OCI-LY7 (cell line): Measurements from ENCODE around the gene NMT1. TPM values are rescaled to one million over a fixed set of nuclear protein-coding genes. Genes with fewer than 3 reads are reported as not detected.

Experiments
- BruUV-seq: library from RNA; stranded (reverse); fragments of 400-500 nt; replicated peaks from 2 replicates; lab custom pipeline; 2021; lab: Mats Ljungman, UMichigan
- CTCF ChIA-PET: fragments of 300-600 bp; sonication (Branson Sonifier 250); formaldehyde crosslinking; loops from one replicate; lab custom pipeline; 2022; ENCODE audit warnings: antibody characterized with exemption; ENCODE audit not compliant: unreplicated experiment; lab: Charles Lee
- POLR2A ChIA-PET: fragments of 300-600 bp; sonication (Branson Sonifier 250); formaldehyde crosslinking; loops from one replicate; lab custom pipeline; 2022; ENCODE audit warnings: antibody characterized with exemption; lab: Charles Lee
- DNase-seq: peaks from one replicate; pipeline ENCODE4 v3.0.0-alpha.2; 2015; ENCODE audit warnings: low spot score
- H2AFZ ChIP-seq: fragments of 200-600 bp; sonication (generic), shearing (Covaris generic); 2 replicates; pipeline ENCODE4 v1.6.1; 2014; ENCODE audit warnings: mild to moderate bottlenecking, antibody characterized with exemption, low read length, moderate library complexity
- H3K27ac ChIP-seq: fragments of 200-600 bp; sonication (generic); 2 replicates; pipeline ENCODE4 v1.5.1; 2014; ENCODE audit warnings: mixed run types, low read depth, mild to moderate bottlenecking, moderate library complexity, low read length, inconsistent platforms; ENCODE audit not compliant: poor library complexity, severe bottlenecking
- H3K36me3 ChIP-seq: fragments of 200-600 bp; sonication (generic); 2 replicates; pipeline ENCODE4 v1.6.1; 2014; ENCODE audit warnings: mild to moderate bottlenecking, antibody characterized with exemption, low read length, moderate library complexity, mixed read lengths; ENCODE audit not compliant: insufficient read depth
- H3K4me1 ChIP-seq: fragments of 200-600 bp; sonication (generic); 2 replicates; pipeline ENCODE4 v1.5.1; 2014; ENCODE audit warnings: mild to moderate bottlenecking, low read length; ENCODE audit not compliant: insufficient read depth, poor library complexity, severe bottlenecking
- H3K4me2 ChIP-seq: fragments of 200-600 bp; sonication (generic); 2 replicates; pipeline ENCODE4 v1.6.1; 2014; ENCODE audit warnings: mild to moderate bottlenecking, low read length
- H3K4me3 ChIP-seq: fragments of 200-600 bp; sonication (generic); 2 replicates; pipeline ENCODE4 v1.5.1; 2014; ENCODE audit warnings: mild to moderate bottlenecking, low read depth, low read length; ENCODE audit not compliant: poor library complexity, severe bottlenecking
- H3K79me2 ChIP-seq: fragments of 200-600 bp; sonication (generic); 2 replicates; pipeline ENCODE4 v1.6.1; 2016; ENCODE audit warnings: low read depth, mild to moderate bottlenecking, low read length, moderate library complexity, mixed read lengths; ENCODE audit not compliant: insufficient read depth
- H3K9me2 ChIP-seq: fragments of 200-600 bp; sonication (generic); 2 replicates; pipeline ENCODE4 v1.6.1; 2016; ENCODE audit warnings: mild to moderate bottlenecking, low read length, mixed read lengths; ENCODE audit not compliant: insufficient read depth
- H3K9me3 ChIP-seq: fragments of 200-600 bp; sonication (generic); 2 replicates; pipeline ENCODE4 v1.6.1; 2014; ENCODE audit warnings: mild to moderate bottlenecking, mixed run types, low read length, mixed read lengths
- H4K20me1 ChIP-seq: fragments of 200-600 bp; sonication (generic); 2 replicates; pipeline ENCODE4 v1.6.1; 2014; ENCODE audit warnings: mild to moderate bottlenecking, antibody characterized with exemption, low read length, moderate library complexity, mixed read lengths; ENCODE audit not compliant: insufficient read depth
- EZH2phosphoT487 ChIP-seq: fragments of 200-600 bp; sonication (generic); IDR thresholded peaks from 2 replicates; pipeline ENCODE4 v1.6.1; 2018; ENCODE audit warnings: low read depth, borderline replicate concordance, mild to moderate bottlenecking, mixed run types, antibody characterized with exemption, low read length, moderate library complexity, mixed read lengths
- intact Hi-C: fragments of 100-400 bp; cut with micrococcal nuclease; formaldehyde crosslinking; loops from one replicate; pipeline ENCODE4 v1.10.0; 2022; ENCODE audit not compliant: unreplicated experiment
- total RNA-seq, 2 experiments: library from RNA; depleted of rRNA in 1 of 2; stranded (reverse); fragments of >200 nt in 1 of 2; shearing (Covaris generic) in 1 of 2; gene quantifications; 2 replicates each; pipeline ENCODE4 v1.2.3, GENCODE V29; 2014 to 2022
- TF ChIP-seq, protein P1 (sequence below): fragments of 200-600 bp; sonication (generic); conservative IDR thresholded peaks from 2 replicates; pipeline ENCODE4 v1.5.1; 2014; ENCODE audit warnings: mild to moderate bottlenecking, antibody characterized with exemption, low read length, moderate library complexity, mixed read lengths

NMT1 gene
- total RNA-seq, 2 experiments from 2014 or later: 82.3 to 134 TPM

DNA sequence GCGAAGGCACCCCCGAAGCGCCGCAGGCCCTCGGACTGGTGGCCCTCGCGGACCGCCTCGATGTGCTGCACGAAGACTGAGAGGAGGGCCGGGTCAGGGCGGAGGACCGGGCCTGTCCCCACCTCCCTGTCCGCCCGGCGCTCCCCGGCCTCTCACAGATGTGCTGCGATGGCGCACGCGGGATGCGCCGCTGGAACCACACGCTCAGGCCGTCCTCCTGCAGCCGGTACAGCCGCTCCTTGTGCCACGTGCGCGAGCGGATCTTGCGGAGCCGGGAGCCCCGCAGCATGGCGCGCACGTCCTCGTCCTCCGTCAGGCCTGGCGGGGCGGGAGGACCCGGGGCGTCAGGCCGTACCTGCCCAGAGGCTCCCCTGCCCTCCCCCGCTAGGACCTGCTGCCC, 59.9 kb downstream of the NMT1 start:
- H3K4me1 ChIP-seq: no peaks in the 10 kb centered on the region
- no TSS peak for BruUV-seq
- no peak overlapping the region for H3K4me3 ChIP-seq
- TF ChIP-seq, protein P1, sequence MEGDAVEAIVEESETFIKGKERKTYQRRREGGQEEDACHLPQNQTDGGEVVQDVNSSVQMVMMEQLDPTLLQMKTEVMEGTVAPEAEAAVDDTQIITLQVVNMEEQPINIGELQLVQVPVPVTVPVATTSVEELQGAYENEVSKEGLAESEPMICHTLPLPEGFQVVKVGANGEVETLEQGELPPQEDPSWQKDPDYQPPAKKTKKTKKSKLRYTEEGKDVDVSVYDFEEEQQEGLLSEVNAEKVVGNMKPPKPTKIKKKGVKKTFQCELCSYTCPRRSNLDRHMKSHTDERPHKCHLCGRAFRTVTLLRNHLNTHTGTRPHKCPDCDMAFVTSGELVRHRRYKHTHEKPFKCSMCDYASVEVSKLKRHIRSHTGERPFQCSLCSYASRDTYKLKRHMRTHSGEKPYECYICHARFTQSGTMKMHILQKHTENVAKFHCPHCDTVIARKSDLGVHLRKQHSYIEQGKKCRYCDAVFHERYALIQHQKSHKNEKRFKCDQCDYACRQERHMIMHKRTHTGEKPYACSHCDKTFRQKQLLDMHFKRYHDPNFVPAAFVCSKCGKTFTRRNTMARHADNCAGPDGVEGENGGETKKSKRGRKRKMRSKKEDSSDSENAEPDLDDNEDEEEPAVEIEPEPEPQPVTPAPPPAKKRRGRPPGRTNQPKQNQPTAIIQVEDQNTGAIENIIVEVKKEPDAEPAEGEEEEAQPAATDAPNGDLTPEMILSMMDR: no peak
- TF ChIP-seq EZH2phosphoT487: no peak
- ChIA-PET CTCF (no interaction called here), POLR2A (no interaction called here)
- no peaks in the 10 kb centered on the region for H3K36me3 ChIP-seq
- H3K4me2 ChIP-seq: no peak overlapping the region
- H3K79me2 ChIP-seq: no peaks in the 10 kb centered on the region
- no peaks in the 10 kb centered on the region for H3K9me3 ChIP-seq
- no peaks in the 10 kb centered on the region for H4K20me1 ChIP-seq
- no peaks in the 10 kb centered on the region for H3K9me2 ChIP-seq
- H2AFZ ChIP-seq: no peak overlapping the region
- intact Hi-C loops: no loop called here
- H3K27ac ChIP-seq: no peak overlapping the region
- DNase-seq: no peak

DNA sequence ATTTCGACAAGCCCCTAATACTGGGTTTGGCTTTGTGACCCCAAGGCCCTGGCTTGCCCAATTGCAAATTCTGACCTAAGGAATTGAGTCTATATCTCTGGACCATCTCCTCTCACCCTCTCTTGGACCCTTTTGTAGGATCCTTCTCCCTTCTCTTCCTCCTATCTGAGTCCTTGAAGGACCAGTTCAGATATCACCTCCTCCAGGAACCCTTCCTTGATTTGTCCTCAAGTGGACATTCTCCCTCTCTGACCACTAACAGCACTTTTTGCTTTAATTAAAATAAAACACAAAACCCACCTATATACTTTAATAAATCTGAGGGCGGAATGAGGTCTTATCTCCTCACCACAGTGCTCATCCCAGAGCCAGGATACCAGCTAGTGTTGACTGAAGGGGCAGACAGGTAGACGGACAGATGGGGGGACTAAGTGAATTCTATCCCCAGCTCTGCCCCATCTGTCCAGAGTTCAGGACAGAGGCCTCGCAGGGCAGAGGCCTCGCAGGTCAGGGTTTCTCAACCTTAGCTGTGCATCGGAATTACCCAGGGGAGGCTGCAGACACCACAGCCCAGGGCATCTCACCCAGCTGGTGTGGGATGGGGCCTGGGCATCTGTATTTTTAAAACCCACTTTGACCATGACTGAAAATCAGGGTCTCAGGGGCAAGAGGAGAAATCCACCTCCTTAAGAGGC, 62.1 kb downstream of the NMT1 start:
- no peak overlapping the region for H3K4me3 ChIP-seq
- no peak for TF ChIP-seq EZH2phosphoT487
- TF ChIP-seq, protein P1: no peak
- ChIA-PET POLR2A (no interaction called here), CTCF (interaction anchor here (0.7 kb wide), 1 partner anchor 242 kb away, joined by 3 read pairs; no protein-coding TSS in a partner anchor)
- no peaks in the 10 kb centered on the region for H3K36me3 ChIP-seq
- no peak overlapping the region for H2AFZ ChIP-seq
- no peaks in the 10 kb centered on the region for H3K9me3 ChIP-seq
- no peaks in the 10 kb centered on the region for H3K79me2 ChIP-seq
- no TSS peak for BruUV-seq
- H3K9me2 ChIP-seq: no peaks in the 10 kb centered on the region
- no peaks in the 10 kb centered on the region for H3K4me1 ChIP-seq
- H3K4me2 ChIP-seq: no peak overlapping the region
- intact Hi-C loops: no loop called here
- DNase-seq: no peak
- no peaks in the 10 kb centered on the region for H4K20me1 ChIP-seq
- H3K27ac ChIP-seq: no peak overlapping the region
